ENCODE data around the gene EVA1C. TPM values are rescaled to one million over a fixed set of nuclear protein-coding genes. Genes with fewer than 3 reads are reported as not detected.

Gene EVA1C
- total RNA-seq, 3 donors from 2014 or later = 13.7 to 27.8 (median 15.3) TPM

DNA sequence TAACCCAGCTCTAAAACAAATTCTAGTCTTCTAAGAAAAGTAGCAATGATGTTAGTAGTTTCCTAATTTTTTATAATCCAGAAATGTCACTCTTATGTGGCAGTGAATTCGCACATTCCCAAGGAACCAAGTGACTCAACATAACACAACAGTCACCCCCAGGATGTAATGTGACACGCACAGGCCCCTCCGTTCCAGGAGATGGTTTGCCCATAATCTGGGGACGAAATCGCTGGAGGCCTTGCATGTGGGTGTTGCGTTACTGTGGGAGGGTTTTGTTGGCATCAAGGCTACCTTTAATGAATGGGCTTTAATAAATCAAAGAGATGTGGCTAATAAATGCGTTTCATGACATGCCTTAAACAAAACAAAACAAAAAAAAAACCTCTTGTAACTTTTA, 50.9 kb downstream of the EVA1C start:
- ATAC-seq = no peak
- TF ChIP-seq, protein P1, sequence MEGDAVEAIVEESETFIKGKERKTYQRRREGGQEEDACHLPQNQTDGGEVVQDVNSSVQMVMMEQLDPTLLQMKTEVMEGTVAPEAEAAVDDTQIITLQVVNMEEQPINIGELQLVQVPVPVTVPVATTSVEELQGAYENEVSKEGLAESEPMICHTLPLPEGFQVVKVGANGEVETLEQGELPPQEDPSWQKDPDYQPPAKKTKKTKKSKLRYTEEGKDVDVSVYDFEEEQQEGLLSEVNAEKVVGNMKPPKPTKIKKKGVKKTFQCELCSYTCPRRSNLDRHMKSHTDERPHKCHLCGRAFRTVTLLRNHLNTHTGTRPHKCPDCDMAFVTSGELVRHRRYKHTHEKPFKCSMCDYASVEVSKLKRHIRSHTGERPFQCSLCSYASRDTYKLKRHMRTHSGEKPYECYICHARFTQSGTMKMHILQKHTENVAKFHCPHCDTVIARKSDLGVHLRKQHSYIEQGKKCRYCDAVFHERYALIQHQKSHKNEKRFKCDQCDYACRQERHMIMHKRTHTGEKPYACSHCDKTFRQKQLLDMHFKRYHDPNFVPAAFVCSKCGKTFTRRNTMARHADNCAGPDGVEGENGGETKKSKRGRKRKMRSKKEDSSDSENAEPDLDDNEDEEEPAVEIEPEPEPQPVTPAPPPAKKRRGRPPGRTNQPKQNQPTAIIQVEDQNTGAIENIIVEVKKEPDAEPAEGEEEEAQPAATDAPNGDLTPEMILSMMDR (IDR thresholded peaks at IDR 0.05) = no peak
- H3K4me3 ChIP-seq = no peak overlapping the region
- H3K4me1 ChIP-seq (ENCODE audit: low read depth) = no peaks in the 10 kb centered on the region
- DNase-seq = no peak
- H3K9me3 ChIP-seq = no peaks in the 10 kb centered on the region
- no peaks in the 10 kb centered on the region for H3K36me3 ChIP-seq (ENCODE audit: low read depth)
- intact Hi-C loops (cut with DNase I, micrococcal nuclease) = no loop called here

GRCh38 chr21:32463889-32464300, 51.4 kb downstream of the EVA1C start:
- Histone ChIP-seq H3K36me3 (ENCODE audit: low read depth) (no peaks in the 10 kb centered on the region), H3K4me3 (no peak overlapping the region), H3K9me3 (no peaks in the 10 kb centered on the region), H3K4me1 (ENCODE audit: low read depth) (no peaks in the 10 kb centered on the region)
- DNase-seq (no peak), ATAC-seq (no peak)
- TF ChIP-seq, protein P1 (IDR thresholded peaks at IDR 0.05) = no peak
- intact Hi-C loops (cut with DNase I, micrococcal nuclease) = no loop called here

GRCh38 chr21:32467291-32467690, 54.8 kb downstream of the EVA1C start:
- intact Hi-C loops (cut with DNase I, micrococcal nuclease) = no loop called here
- ATAC-seq (no peak), DNase-seq (no peak)
- Histone ChIP-seq H3K9me3 (no peaks in the 10 kb centered on the region), H3K4me3 (no peak overlapping the region), H3K4me1 (ENCODE audit: low read depth) (no peaks in the 10 kb centered on the region), H3K36me3 (ENCODE audit: low read depth) (no peaks in the 10 kb centered on the region)
- TF ChIP-seq, protein P1 (IDR thresholded peaks at IDR 0.05) = no peak

- intact Hi-C loops (cut with DNase I, micrococcal nuclease) = no loop called here
- Histone ChIP-seq H3K36me3 (ENCODE audit: low read depth) (no peaks in the 10 kb centered on the region), H3K4me1 (ENCODE audit: low read depth) (no peaks in the 10 kb centered on the region), H3K4me3 (no peak overlapping the region), H3K9me3 (no peaks in the 10 kb centered on the region)
- ATAC-seq (no peak), DNase-seq (no peak)
- TF ChIP-seq, protein P1 (IDR thresholded peaks at IDR 0.05) = no peak
Measured at GRCh38 chr21:32468681-32469111, 56.2 kb downstream of the EVA1C start.

DNA sequence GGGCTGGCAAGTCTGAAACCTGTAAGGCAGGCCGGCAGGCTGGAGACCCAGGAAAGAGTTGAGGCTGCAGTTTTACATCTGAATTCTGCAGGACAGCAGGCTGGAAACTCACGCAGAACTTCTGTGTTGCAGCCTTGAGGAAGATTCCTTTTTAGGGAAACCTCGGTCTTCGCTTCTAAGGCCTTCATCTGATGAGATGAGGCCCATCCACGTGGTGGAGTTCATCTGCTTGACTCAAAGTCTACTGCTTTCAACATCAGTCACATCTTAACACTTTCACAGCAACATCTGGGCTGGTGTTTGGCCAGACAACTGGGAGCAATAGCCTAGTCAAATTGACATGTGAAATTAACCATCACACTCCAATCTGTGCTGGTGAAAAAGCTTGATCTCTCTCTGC, 57.1 kb downstream of the EVA1C start:
- intact Hi-C loops (cut with DNase I, micrococcal nuclease) = no loop called here

More for the DNA sequence above, 57.1 kb downstream of the EVA1C start:
- H3K36me3 ChIP-seq (ENCODE audit: low read depth) = no peaks in the 10 kb centered on the region
- TF ChIP-seq, protein P1 (IDR thresholded peaks at IDR 0.05) = no peak
- ATAC-seq (no peak), DNase-seq (no peak)
- no peaks in the 10 kb centered on the region for H3K4me1 ChIP-seq (ENCODE audit: low read depth)
- no peaks in the 10 kb centered on the region for H3K9me3 ChIP-seq
- H3K4me3 ChIP-seq = no peak overlapping the region

All from mucosa of descending colon (tissue), 3 donors.